Liver (tissue), 9 donors: ENCODE results near the gene GPR137C. TPM values are rescaled to one million over a fixed set of nuclear protein-coding genes. Genes with fewer than 3 reads are reported as not detected.

Experiments
- DNase-seq: peaks from one replicate; pipeline ENCODE4 v3.0.0-alpha.2; 2017; ENCODE audit warnings: low spot score
- H3K27ac ChIP-seq, 2 donors: one replicate each; pipeline ENCODE4 v1.7.0; 2013; ENCODE audit warnings: inconsistent platforms in 2 of 2, low read length in 2 of 2, control low read depth in 1 of 2, low read depth in 1 of 2, mild to moderate bottlenecking in 1 of 2
- H3K27me3 ChIP-seq, 4 donors: one replicate each; pipeline versions ENCODE4 v1.6.1 to v1.7.0; 2013; ENCODE audit warnings: low read length in 3 of 4, inconsistent platforms in 1 of 4, mild to moderate bottlenecking in 1 of 4, moderate library complexity in 1 of 4; ENCODE audit not compliant: control insufficient read depth in 4 of 4, insufficient read depth in 4 of 4
- H3K36me3 ChIP-seq, 4 donors: one replicate each; pipeline versions ENCODE4 v1.6.1 to v1.7.0; 2013; ENCODE audit warnings: low read length in 3 of 4, mild to moderate bottlenecking in 3 of 4, low read depth in 1 of 4, moderate library complexity in 1 of 4; ENCODE audit not compliant: control insufficient read depth in 4 of 4, insufficient read depth in 3 of 4
- H3K4me1 ChIP-seq, 4 donors: one replicate each; pipeline versions ENCODE4 v1.6.1 to v1.7.0; 2013; ENCODE audit warnings: low read length in 3 of 4, mild to moderate bottlenecking in 3 of 4, moderate library complexity in 1 of 4; ENCODE audit not compliant: control insufficient read depth in 4 of 4, insufficient read depth in 4 of 4
- H3K4me3 ChIP-seq, 3 donors: one replicate each; pipeline versions ENCODE4 v1.6.1 to v1.7.0; 2013; ENCODE audit warnings: low read length in 3 of 3, control low read depth in 1 of 3, low read depth in 1 of 3, mild to moderate bottlenecking in 1 of 3
- H3K9ac ChIP-seq, 2 donors: one replicate each; pipeline ENCODE4 v1.7.0; 2013; ENCODE audit warnings: low read length in 2 of 2, mild to moderate bottlenecking in 2 of 2, moderate library complexity in 2 of 2, control low read depth in 1 of 2, low read depth in 1 of 2
- H3K9me3 ChIP-seq, 4 donors: one replicate each; pipeline versions ENCODE4 v1.6.1 to v1.7.0; 2013; ENCODE audit warnings: low read length in 3 of 4; ENCODE audit not compliant: control insufficient read depth in 4 of 4
- FOXA1 ChIP-seq: IDR thresholded peaks from 2 replicates; pipeline ENCODE4 v1.6.1; 2016; ENCODE audit warnings: antibody characterized with exemption
- GABPA ChIP-seq, 2 donors: IDR thresholded peaks in 1 of 2; conservative IDR thresholded peaks in 1 of 2; 2 replicates each; pipeline ENCODE4 v1.6.1; 2016; ENCODE audit warnings: antibody characterized with exemption in 2 of 2, mild to moderate bottlenecking in 1 of 2, moderate library complexity in 1 of 2
- JUND ChIP-seq, 2 donors: IDR thresholded peaks; 2 replicates each; pipeline ENCODE4 v1.6.1; 2016; ENCODE audit warnings: antibody characterized with exemption in 2 of 2
- NR2F2 ChIP-seq: IDR thresholded peaks from 2 replicates; pipeline ENCODE4 v1.6.1; 2016; ENCODE audit warnings: antibody characterized with exemption
- RAD21 ChIP-seq, 2 donors: IDR thresholded peaks; 2 replicates each; pipeline ENCODE4 v1.6.1; 2016; ENCODE audit warnings: antibody characterized with exemption in 2 of 2, mild to moderate bottlenecking in 2 of 2
- RXRA ChIP-seq, 2 donors: IDR thresholded peaks; 2 replicates each; pipeline ENCODE4 v1.6.1; 2017 to 2018; ENCODE audit warnings: antibody characterized with exemption in 2 of 2, mild to moderate bottlenecking in 1 of 2
- TAF1 ChIP-seq: conservative IDR thresholded peaks from 2 replicates; pipeline ENCODE4 v1.6.1; 2016; ENCODE audit warnings: antibody characterized with exemption, mild to moderate bottlenecking
- YY1 ChIP-seq: IDR thresholded peaks from 2 replicates; pipeline ENCODE4 v1.6.1; 2016; ENCODE audit warnings: antibody characterized with exemption, mild to moderate bottlenecking
- WGBS: extraction: QIAGEN DNeasy Blood & Tissue Kit; methylation state at CpG from one replicate; pipeline ENCODE4 v1.1.7; 2013; 5-methylcytosine and 5-hydroxymethylcytosine counted together
- polyA plus RNA-seq, 2 donors: library from polyadenylated mRNA; stranded (reverse) in 1 of 2; unstranded in 1 of 2; fragments of 200-250 nt in 1 of 2; fragments of >200 nt in 1 of 2; fragmentation: Nextera tagmentation in 1 of 2; extraction: Ambion mirVana in 1 of 2; gene quantifications; one replicate each; pipeline versions ENCODE4 v1.2.1 to v1.2.3, GENCODE V29; 2013 to 2015
- total RNA-seq, 2 donors: library from RNA; depleted of rRNA; stranded (reverse); fragments of >200 nt; gene quantifications; one replicate each; pipeline ENCODE4 v1.2.3, GENCODE V29; 2014
- TF ChIP-seq, protein P1 (sequence below): IDR thresholded peaks from 2 replicates; pipeline ENCODE4 v1.6.1; 2016; ENCODE audit warnings: antibody characterized with exemption
- TF ChIP-seq, protein P2 (sequence below): fragments of 150-350 bp; IDR thresholded peaks from 2 replicates; pipeline ENCODE4 v1.5.1; 2017; ENCODE audit warnings: improper control_type of control experiment, low read depth, low read length; ENCODE audit not compliant: missing input control
- TF ChIP-seq, protein P3 (sequence below): IDR thresholded peaks from 2 replicates; pipeline ENCODE4 v1.6.1; 2016; ENCODE audit warnings: antibody characterized with exemption
- TF ChIP-seq, protein P4 (sequence below): IDR thresholded peaks from 2 replicates; pipeline ENCODE4 v1.6.1; 2016; ENCODE audit warnings: antibody characterized with exemption
- donor health status: healthy.
- donor health status: healthy.
- donor health status: healthy.
- donor health status: healthy.
- donor health status: healthy.

Gene GPR137C
- total and polyA plus RNA-seq, 4 donors = 0.14 to 1.3 (median 0.33) TPM

DNA sequence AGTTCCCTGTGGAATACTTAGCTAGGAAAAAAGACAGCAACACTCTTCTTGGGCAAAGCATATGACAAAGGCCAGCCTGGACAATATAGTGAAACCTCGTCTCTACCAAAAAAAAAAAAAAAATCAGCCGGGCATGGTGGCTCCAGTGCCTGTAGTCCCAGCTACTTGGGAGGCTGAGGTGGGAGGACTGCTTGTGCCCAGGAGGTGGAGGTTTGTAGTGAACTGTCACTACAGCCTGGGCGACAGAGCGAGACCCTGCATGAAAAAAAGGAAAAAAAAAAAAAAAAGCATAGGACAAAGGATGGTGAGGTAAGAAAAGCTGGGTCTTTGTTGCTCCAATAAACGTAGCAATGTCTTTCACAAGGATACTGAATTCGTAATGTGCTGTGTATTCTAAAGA is 1.4 kb upstream of the GPR137C start (continued):
- TF ChIP-seq YY1 = no peak
- no peak for TF ChIP-seq NR2F2
- TF ChIP-seq FOXA1 = no peak

DNA sequence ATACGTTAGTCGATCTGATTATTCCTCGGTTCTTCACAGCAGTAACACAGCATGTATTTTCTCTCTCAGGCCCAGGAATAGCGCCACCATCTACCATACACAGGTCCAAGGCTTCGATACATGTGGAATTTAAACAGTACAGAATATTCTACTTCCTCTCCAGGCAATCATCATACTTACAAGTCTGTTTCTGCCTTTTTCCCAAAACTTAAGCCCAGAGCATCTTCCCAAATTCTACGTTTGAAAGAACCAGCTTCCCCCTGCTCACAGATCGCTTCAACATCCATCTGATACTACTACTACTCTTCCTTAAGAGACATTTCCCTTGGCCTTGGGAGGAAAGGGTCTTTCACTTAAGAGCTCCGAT is 957 bp upstream of the GPR137C start:
- H3K4me3 ChIP-seq = peak overlapping the region; percentile 83 to 84 (median 83)
- no peaks in the 10 kb centered on the region for H3K27me3 ChIP-seq
- 1% methylated on average over 8 of the region's 8 CpGs for WGBS
- TF ChIP-seq FOXA1 = no peak
- TF ChIP-seq RXRA (IDR thresholded peaks at IDR 0.05) = no peak
- TF ChIP-seq NR2F2 = no peak
- TF ChIP-seq YY1 = peak; percentile 18
- TF ChIP-seq GABPA (IDR thresholded peaks at IDR 0.05 in 1 of 2, conservative IDR thresholded peaks at IDR 0.05 in 1 of 2) = no peak
- TF ChIP-seq, protein P1, sequence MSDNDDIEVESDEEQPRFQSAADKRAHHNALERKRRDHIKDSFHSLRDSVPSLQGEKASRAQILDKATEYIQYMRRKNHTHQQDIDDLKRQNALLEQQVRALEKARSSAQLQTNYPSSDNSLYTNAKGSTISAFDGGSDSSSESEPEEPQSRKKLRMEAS = no peak
- TF ChIP-seq RAD21 (IDR thresholded peaks at IDR 0.05) = peak in 1 of 2 donors; percentile 16
- H3K27ac ChIP-seq = peak overlapping the region; percentile 74 to 88
- DNase-seq = no peak
- no peaks in the 10 kb centered on the region for H3K36me3 ChIP-seq
- H3K9me3 ChIP-seq = no peaks in the 10 kb centered on the region
- H3K9ac ChIP-seq = peak overlapping the region; percentile 80 to 94
- peaks cover 0 to 25% (median 14%) of the 10 kb centered on the region in 4 donors for H3K4me1 ChIP-seq

DNA sequence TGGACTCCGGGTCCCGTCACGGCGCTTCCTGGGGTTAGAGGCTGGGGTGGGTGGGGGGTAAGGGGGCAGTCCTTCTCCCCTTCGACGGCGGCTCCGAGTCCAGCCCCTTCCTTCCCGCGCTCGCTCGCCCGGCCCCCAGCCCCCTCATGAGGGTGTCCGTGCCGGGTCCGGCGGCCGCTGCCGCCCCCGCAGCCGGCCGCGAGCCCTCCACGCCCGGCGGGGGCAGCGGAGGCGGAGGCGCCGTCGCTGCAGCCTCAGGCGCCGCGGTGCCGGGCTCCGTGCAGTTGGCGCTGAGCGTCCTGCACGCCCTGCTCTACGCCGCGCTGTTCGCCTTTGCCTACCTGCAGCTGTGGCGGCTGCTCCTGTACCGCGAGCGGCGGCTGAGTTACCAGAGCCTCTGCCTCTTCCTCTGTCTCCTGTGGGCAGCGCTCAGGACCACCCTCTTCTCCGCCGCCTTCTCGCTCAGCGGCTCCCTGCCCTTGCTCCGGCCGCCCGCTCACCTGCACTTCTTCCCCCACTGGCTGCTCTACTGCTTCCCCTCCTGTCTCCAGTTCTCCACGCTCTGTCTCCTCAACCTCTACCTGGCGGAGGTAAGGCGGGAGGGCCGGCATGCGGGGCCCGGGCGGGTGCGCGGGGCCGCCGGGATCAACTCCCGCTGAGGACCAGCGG is 500 bp downstream of the GPR137C start:
- Histone ChIP-seq H3K4me1 (peaks cover 0 to 25% (median 14%) of the 10 kb centered on the region in 4 donors), H3K9ac (peak overlapping the region; percentile 15 to 74), H3K4me3 (peak overlapping the region; percentile 67 to 82 (median 76)), H3K9me3 (no peaks in the 10 kb centered on the region), H3K36me3 (no peaks in the 10 kb centered on the region), H3K27me3 (no peaks in the 10 kb centered on the region), H3K27ac (peak overlapping the region; percentile 44 to 74)
- peak; percentile 62 for DNase-seq
- WGBS = 1% methylated on average over 69 of the region's 69 CpGs
- TF ChIP-seq, protein P2, sequence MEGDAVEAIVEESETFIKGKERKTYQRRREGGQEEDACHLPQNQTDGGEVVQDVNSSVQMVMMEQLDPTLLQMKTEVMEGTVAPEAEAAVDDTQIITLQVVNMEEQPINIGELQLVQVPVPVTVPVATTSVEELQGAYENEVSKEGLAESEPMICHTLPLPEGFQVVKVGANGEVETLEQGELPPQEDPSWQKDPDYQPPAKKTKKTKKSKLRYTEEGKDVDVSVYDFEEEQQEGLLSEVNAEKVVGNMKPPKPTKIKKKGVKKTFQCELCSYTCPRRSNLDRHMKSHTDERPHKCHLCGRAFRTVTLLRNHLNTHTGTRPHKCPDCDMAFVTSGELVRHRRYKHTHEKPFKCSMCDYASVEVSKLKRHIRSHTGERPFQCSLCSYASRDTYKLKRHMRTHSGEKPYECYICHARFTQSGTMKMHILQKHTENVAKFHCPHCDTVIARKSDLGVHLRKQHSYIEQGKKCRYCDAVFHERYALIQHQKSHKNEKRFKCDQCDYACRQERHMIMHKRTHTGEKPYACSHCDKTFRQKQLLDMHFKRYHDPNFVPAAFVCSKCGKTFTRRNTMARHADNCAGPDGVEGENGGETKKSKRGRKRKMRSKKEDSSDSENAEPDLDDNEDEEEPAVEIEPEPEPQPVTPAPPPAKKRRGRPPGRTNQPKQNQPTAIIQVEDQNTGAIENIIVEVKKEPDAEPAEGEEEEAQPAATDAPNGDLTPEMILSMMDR = no peak
- TF ChIP-seq RAD21 (IDR thresholded peaks at IDR 0.05) (no peak), GABPA (IDR thresholded peaks at IDR 0.05 in 1 of 2, conservative IDR thresholded peaks at IDR 0.05 in 1 of 2) (no peak), RXRA (IDR thresholded peaks at IDR 0.05) (no peak)

DNA sequence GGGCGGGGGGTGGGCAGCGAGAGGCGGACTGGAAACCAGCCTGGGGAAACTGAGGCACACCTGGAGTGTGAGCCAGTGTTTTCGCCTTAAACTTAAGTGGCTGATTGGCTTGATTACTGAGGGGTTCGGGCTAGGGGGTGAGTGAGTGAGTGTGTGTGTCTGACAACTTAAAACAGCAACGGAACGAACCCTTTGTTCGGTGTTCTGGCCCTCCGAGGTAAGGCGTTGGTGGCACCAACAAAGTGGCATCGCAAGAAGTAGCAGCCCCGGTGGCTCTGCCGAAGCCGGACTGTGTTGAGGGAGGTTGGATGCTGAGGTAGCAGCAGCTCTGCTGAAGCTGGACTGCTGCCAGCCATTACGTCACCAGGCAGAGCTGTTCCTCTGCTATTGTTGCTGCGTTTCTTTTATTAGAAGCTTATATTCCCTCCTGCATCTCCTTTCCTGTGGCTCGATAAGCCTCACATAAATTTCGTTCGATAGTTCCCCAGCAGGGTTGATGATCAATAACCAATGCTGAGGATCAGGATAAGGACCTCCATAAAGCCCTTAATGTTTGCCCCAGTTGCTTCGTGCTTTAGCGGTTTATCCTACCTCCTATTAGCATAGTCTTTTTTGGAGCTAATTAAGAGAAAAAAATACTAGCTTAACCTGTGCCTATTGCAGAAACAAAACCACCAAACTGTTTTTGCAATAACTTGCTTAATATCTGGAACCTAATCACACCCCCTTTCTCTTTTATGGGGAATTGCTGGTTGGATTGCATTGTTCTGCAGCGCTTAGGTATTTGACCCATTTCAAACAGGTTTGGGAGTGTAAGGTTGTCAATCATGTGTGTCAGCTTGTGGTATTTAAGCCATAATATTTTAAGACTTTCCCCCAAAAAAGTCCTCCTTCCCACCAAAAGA is 1.3 kb downstream of the GPR137C start:
- DNase-seq = peak; percentile 89
- peak overlapping the region; percentile 15 to 30 for H3K9ac ChIP-seq
- no peaks in the 10 kb centered on the region for H3K36me3 ChIP-seq
- WGBS = 7% methylated on average over 22 of the region's 22 CpGs
- H3K9me3 ChIP-seq = no peaks in the 10 kb centered on the region
- H3K27me3 ChIP-seq = no peaks in the 10 kb centered on the region
- H3K4me3 ChIP-seq = peak overlapping the region; percentile 67 to 82 (median 76)
- TF ChIP-seq, protein P2 = no peak
- TF ChIP-seq, protein P3, sequence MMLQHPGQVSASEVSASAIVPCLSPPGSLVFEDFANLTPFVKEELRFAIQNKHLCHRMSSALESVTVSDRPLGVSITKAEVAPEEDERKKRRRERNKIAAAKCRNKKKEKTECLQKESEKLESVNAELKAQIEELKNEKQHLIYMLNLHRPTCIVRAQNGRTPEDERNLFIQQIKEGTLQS = peak; percentile 36
- no peak for TF ChIP-seq GABPA (IDR thresholded peaks at IDR 0.05 in 1 of 2, conservative IDR thresholded peaks at IDR 0.05 in 1 of 2)
- TF ChIP-seq, protein P1 = no peak
- TF ChIP-seq JUND (IDR thresholded peaks at IDR 0.05) = peak; percentile 85 to 92
- TF ChIP-seq, protein P4, sequence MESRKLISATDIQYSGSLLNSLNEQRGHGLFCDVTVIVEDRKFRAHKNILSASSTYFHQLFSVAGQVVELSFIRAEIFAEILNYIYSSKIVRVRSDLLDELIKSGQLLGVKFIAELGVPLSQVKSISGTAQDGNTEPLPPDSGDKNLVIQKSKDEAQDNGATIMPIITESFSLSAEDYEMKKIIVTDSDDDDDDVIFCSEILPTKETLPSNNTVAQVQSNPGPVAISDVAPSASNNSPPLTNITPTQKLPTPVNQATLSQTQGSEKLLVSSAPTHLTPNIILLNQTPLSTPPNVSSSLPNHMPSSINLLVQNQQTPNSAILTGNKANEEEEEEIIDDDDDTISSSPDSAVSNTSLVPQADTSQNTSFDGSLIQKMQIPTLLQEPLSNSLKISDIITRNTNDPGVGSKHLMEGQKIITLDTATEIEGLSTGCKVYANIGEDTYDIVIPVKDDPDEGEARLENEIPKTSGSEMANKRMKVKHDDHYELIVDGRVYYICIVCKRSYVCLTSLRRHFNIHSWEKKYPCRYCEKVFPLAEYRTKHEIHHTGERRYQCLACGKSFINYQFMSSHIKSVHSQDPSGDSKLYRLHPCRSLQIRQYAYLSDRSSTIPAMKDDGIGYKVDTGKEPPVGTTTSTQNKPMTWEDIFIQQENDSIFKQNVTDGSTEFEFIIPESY = no peak
- no peak for TF ChIP-seq TAF1
- H3K4me1 ChIP-seq = peaks cover 0 to 25% (median 14%) of the 10 kb centered on the region in 4 donors
- H3K27ac ChIP-seq = no peak overlapping the region
